A549 (cell line): ENCODE results near the gene MBL2.

ENCODE experiments used
- CHD2 ChIP-seq: fragments of 150-350 bp; IDR thresholded peaks from 2 replicates; pipeline ENCODE4 v1.6.1; 2014; ENCODE audit warnings: low read length; ENCODE audit not compliant: partially characterized antibody
- EHMT2 ChIP-seq: fragments of 200-600 bp; sonication (generic); IDR thresholded peaks from 2 replicates; pipeline ENCODE4 v1.6.1; 2016; ENCODE audit warnings: antibody characterized with exemption, low read depth, mild to moderate bottlenecking, moderate library complexity
- HDAC2 ChIP-seq: fragments of 200-600 bp; sonication (generic); IDR thresholded peaks from 2 replicates; pipeline ENCODE4 v1.6.1; 2016
- HOXA7 ChIP-seq: fragments of 250-450 bp; sonication (Bioruptor Pico); IDR thresholded peaks from 2 replicates; pipeline ENCODE4 v1.5.0; 2020; ENCODE audit warnings: mild to moderate bottlenecking, moderate library complexity
- KDM1A ChIP-seq: fragments of 200-600 bp; sonication (generic); IDR thresholded peaks from 2 replicates; pipeline ENCODE4 v1.6.1; 2016; ENCODE audit warnings: low read depth, mild to moderate bottlenecking
- MYC ChIP-seq: IDR thresholded peaks from 2 replicates; pipeline ENCODE4 v1.6.1; 2012; ENCODE audit warnings: mild to moderate bottlenecking, inconsistent platforms, low read length, improper control_type of control experiment, borderline replicate concordance
- NFE2L2 ChIP-seq: fragments of 150-350 bp; conservative IDR thresholded peaks from 2 replicates; pipeline ENCODE4 v1.6.1; 2014; ENCODE audit warnings: low read length
- POLR2A ChIP-seq: IDR thresholded peaks from 2 replicates; pipeline ENCODE4 v1.6.1; 2012; ENCODE audit warnings: mild to moderate bottlenecking, low read length
- RCOR1 ChIP-seq: fragments of 150-350 bp; IDR thresholded peaks from 2 replicates; pipeline ENCODE4 v1.6.1; 2014; ENCODE audit warnings: antibody characterized with exemption, low read length, low read depth
- SMC3 ChIP-seq: fragments of >200 bp; sonication (Bioruptor Twin); formaldehyde crosslinking; IDR thresholded peaks from 3 replicates; pipeline ENCODE4 v1.6.1; 2018; ENCODE audit warnings: inconsistent platforms
- USF2 ChIP-seq: fragments of 450-650 bp; IDR thresholded peaks from 2 replicates; pipeline ENCODE4 v1.6.1; 2014; ENCODE audit warnings: antibody characterized with exemption
- ZSCAN20 ChIP-seq: fragments of 250-450 bp; sonication (Bioruptor Pico); IDR thresholded peaks from 2 replicates; pipeline ENCODE4 v1.8.0; 2022; ENCODE audit warnings: mild to moderate bottlenecking, moderate library complexity
- TF ChIP-seq, protein P1 (sequence below): fragments of >200 bp; sonication (Bioruptor Twin); formaldehyde crosslinking; IDR thresholded peaks from 2 replicates; pipeline ENCODE4 v1.6.1; 2016

GRCh38 chr10:52759154-52759553 lies 13.4 kb downstream of the MBL2 start:
- TF ChIP-seq NFE2L2 (no peak), POLR2A (no peak), MYC (no peak), CHD2 (no peak), USF2 (no peak), KDM1A (no peak), RCOR1 (no peak), SMC3 (no peak), ZSCAN20 (CRISPR knock-in tag) (no peak), HDAC2 (no peak), EHMT2 (no peak), HOXA7 (CRISPR knock-in tag) (no peak)
- TF ChIP-seq, protein P1, sequence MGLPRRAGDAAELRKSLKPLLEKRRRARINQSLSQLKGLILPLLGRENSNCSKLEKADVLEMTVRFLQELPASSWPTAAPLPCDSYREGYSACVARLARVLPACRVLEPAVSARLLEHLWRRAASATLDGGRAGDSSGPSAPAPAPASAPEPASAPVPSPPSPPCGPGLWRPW: no peak
